Measurements from ENCODE around the gene NRGN.

The NRGN gene

DNA sequence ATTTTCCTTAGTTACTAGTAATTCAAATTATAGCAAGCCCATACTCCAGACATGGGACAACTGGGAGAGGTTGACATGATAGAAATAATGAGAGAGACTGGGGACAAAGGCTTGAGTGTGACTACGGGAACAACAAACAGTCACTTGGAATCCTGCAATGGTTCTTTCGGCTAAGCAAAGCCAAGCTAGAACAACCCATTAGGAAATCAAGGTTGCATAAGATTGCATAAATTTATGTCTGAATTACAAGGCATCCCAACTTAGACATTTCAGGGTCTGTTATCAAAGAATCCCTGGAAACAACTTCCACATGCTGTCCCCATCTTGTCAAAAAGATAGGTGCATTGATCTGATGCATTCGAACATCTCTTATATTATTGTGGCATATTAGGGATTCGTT lies 10.2 kb upstream of the NRGN start:
- no peak overlapping the region for H2BK5ac ChIP-seq (ENCODE audit: low read depth, low read length, poor library complexity, severe bottlenecking)
- H3K9ac ChIP-seq (ENCODE audit: low read length), result no peak overlapping the region

DNA sequence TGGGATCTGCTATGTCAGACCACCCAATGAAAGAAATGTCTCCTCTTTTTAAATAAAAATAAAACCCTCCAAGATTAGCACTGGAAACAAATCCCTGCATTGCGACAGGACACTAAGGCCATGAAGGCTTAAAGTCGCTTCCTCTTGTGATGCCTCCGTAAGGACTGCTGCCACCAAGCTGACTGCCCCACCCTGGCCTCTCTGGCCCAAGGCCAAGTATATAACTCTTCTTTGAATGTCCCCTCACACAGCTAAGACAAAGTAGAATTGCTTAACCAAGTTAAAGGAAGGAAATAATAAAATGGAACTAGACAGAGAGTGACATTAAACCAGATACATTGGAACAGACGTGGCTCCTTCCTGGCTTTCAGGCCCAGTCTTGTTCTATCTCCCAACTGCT lies 7.5 kb upstream of the NRGN start:
- H3K9me3 ChIP-seq (ENCODE audit: control insufficient read depth, low read length), result no peaks in the 10 kb centered on the region
- no peak overlapping the region for H2BK5ac ChIP-seq (ENCODE audit: low read depth, low read length, poor library complexity, severe bottlenecking)
- no peak overlapping the region for H3K27ac ChIP-seq (ENCODE audit: low read length, poor library complexity, severe bottlenecking)
- no peak overlapping the region for H3K4ac ChIP-seq (ENCODE audit: low read depth in 1 of 2, low read length in 2 of 2)
- H3K18ac ChIP-seq (ENCODE audit: low read depth in 1 of 2, low read length in 2 of 2), result no peak overlapping the region
- H3K14ac ChIP-seq (ENCODE audit: low read length in 2 of 2), result no peak overlapping the region
- WGBS, result 82% methylated on average over 4 of the region's 4 CpGs
- no peak overlapping the region for H3K23ac ChIP-seq (ENCODE audit: low read length in 2 of 2)
- H3K4me1 ChIP-seq (ENCODE audit: control insufficient read depth, insufficient read depth, low read depth, low read length), result no peaks in the 10 kb centered on the region
- no peak overlapping the region for H2AK5ac ChIP-seq (ENCODE audit: low read length, severe bottlenecking)
- no peak overlapping the region for H2BK15ac ChIP-seq (ENCODE audit: low read depth, poor library complexity, severe bottlenecking)
- H2AFZ ChIP-seq (ENCODE audit: low read depth, low read length), result no peak overlapping the region
- no peak overlapping the region for H4K8ac ChIP-seq (ENCODE audit: low read length)
- H4K91ac ChIP-seq (ENCODE audit: low read length), result no peak overlapping the region
- no peak overlapping the region for H3K4me2 ChIP-seq (ENCODE audit: low read length, poor library complexity, severe bottlenecking)
- H2BK12ac ChIP-seq (ENCODE audit: low read length in 2 of 2), result no peak overlapping the region
- H3K79me1 ChIP-seq (replicated peaks; ENCODE audit: low read length, poor library complexity, severe bottlenecking), result no peaks in the 10 kb centered on the region
- H3K9ac ChIP-seq (ENCODE audit: low read length), result no peak overlapping the region
- peaks cover 49 to 66% of the 10 kb centered on the region in 2 experiments for H3K27me3 ChIP-seq (ENCODE audit: control insufficient read depth in 1 of 2, insufficient read depth in 1 of 2, low read length in 2 of 2)
- H2BK120ac ChIP-seq (ENCODE audit: low read depth, low read length), result no peak overlapping the region
- no peak for DNase-seq
- H3K36me3 ChIP-seq (ENCODE audit: control insufficient read depth in 1 of 2, insufficient read depth in 2 of 2, low read depth in 1 of 2, low read length in 2 of 2), result no peaks in the 10 kb centered on the region
- H3K4me3 ChIP-seq (ENCODE audit: insufficient read depth in 1 of 2, low read depth in 1 of 2, low read length in 2 of 2), result no peak overlapping the region

More for the DNA sequence above, 10.2 kb upstream of the NRGN start:
- no peak overlapping the region for H3K14ac ChIP-seq (ENCODE audit: low read length in 2 of 2)
- H3K79me1 ChIP-seq (replicated peaks; ENCODE audit: low read length, poor library complexity, severe bottlenecking), result no peaks in the 10 kb centered on the region
- no peak overlapping the region for H3K4me3 ChIP-seq (ENCODE audit: insufficient read depth in 1 of 2, low read depth in 1 of 2, low read length in 2 of 2)
- H2AK5ac ChIP-seq (ENCODE audit: low read length, severe bottlenecking), result no peak overlapping the region
- H2BK12ac ChIP-seq (ENCODE audit: low read length in 2 of 2), result no peak overlapping the region
- no peak overlapping the region for H4K8ac ChIP-seq (ENCODE audit: low read length)
- no peak overlapping the region for H2BK120ac ChIP-seq (ENCODE audit: low read depth, low read length)
- peaks cover 35 to 59% of the 10 kb centered on the region in 2 experiments for H3K27me3 ChIP-seq (ENCODE audit: control insufficient read depth in 1 of 2, insufficient read depth in 1 of 2, low read length in 2 of 2)
- H3K27ac ChIP-seq (ENCODE audit: low read length, poor library complexity, severe bottlenecking), result no peak overlapping the region
- no peaks in the 10 kb centered on the region for H3K9me3 ChIP-seq (ENCODE audit: control insufficient read depth, low read length)
- H2BK15ac ChIP-seq (ENCODE audit: low read depth, poor library complexity, severe bottlenecking), result no peak overlapping the region
- H3K23ac ChIP-seq (ENCODE audit: low read length in 2 of 2), result no peak overlapping the region
- no peak for DNase-seq
- H3K4me2 ChIP-seq (ENCODE audit: low read length, poor library complexity, severe bottlenecking), result no peak overlapping the region
- no peak overlapping the region for H4K91ac ChIP-seq (ENCODE audit: low read length)
- H2AFZ ChIP-seq (ENCODE audit: low read depth, low read length), result no peak overlapping the region
- WGBS, result 90% methylated on average over 4 of the region's 4 CpGs
- no peak overlapping the region for H3K18ac ChIP-seq (ENCODE audit: low read depth in 1 of 2, low read length in 2 of 2)
- H3K36me3 ChIP-seq (ENCODE audit: control insufficient read depth in 1 of 2, insufficient read depth in 2 of 2, low read depth in 1 of 2, low read length in 2 of 2), result no peaks in the 10 kb centered on the region
- H3K4me1 ChIP-seq (ENCODE audit: control insufficient read depth, insufficient read depth, low read depth, low read length), result peaks cover 9% of the 10 kb centered on the region
- H3K4ac ChIP-seq (ENCODE audit: low read depth in 1 of 2, low read length in 2 of 2), result no peak overlapping the region

DNA sequence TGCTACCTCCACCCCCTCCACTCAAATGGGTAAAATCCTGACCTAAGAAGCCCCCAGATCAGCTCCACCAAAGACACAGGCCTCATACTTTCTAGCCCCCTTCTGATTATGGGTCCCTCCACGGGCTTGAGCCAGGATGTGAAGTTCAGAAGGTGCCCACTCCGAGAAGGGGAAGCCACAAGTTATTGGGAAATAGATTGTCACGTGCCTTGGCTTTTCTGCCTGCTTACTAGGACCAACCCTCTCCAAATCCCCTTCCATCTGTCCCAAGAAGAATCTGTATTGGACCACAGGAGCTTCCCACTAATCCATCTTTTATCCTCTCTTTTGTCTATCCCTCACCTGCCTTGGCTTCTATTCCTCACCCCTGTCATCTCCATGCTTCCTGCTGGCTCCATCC lies 3.0 kb upstream of the NRGN start:
- H2BK120ac ChIP-seq (ENCODE audit: low read depth, low read length), result no peak overlapping the region
- H2AFZ ChIP-seq (ENCODE audit: low read depth, low read length), result no peak overlapping the region
- no peak for DNase-seq
- no peak overlapping the region for H3K18ac ChIP-seq (ENCODE audit: low read depth in 1 of 2, low read length in 2 of 2)
- no peaks in the 10 kb centered on the region for H3K36me3 ChIP-seq (ENCODE audit: control insufficient read depth in 1 of 2, insufficient read depth in 2 of 2, low read depth in 1 of 2, low read length in 2 of 2)
- no peak overlapping the region for H3K9ac ChIP-seq (ENCODE audit: low read length)
- no peak overlapping the region for H2BK5ac ChIP-seq (ENCODE audit: low read depth, low read length, poor library complexity, severe bottlenecking)
- H3K27ac ChIP-seq (ENCODE audit: low read length, poor library complexity, severe bottlenecking), result no peak overlapping the region
- no peak overlapping the region for H3K4me3 ChIP-seq (ENCODE audit: insufficient read depth in 1 of 2, low read depth in 1 of 2, low read length in 2 of 2)
- H2BK15ac ChIP-seq (ENCODE audit: low read depth, poor library complexity, severe bottlenecking), result no peak overlapping the region
- H3K27me3 ChIP-seq (ENCODE audit: control insufficient read depth in 1 of 2, insufficient read depth in 1 of 2, low read length in 2 of 2), result peaks cover 77 to 83% of the 10 kb centered on the region in 2 experiments
- H2AK5ac ChIP-seq (ENCODE audit: low read length, severe bottlenecking), result no peak overlapping the region
- H4K91ac ChIP-seq (ENCODE audit: low read length), result no peak overlapping the region
- no peak overlapping the region for H3K14ac ChIP-seq (ENCODE audit: low read length in 2 of 2)
- no peak overlapping the region for H3K4me2 ChIP-seq (ENCODE audit: low read length, poor library complexity, severe bottlenecking)
- H3K4ac ChIP-seq (ENCODE audit: low read depth in 1 of 2, low read length in 2 of 2), result no peak overlapping the region
- H3K79me1 ChIP-seq (replicated peaks; ENCODE audit: low read length, poor library complexity, severe bottlenecking), result no peaks in the 10 kb centered on the region
- WGBS, result 61% methylated on average over 3 of the region's 3 CpGs
- H3K9me3 ChIP-seq (ENCODE audit: control insufficient read depth, low read length), result no peaks in the 10 kb centered on the region
- no peak overlapping the region for H2BK12ac ChIP-seq (ENCODE audit: low read length in 2 of 2)
- H3K4me1 ChIP-seq (ENCODE audit: control insufficient read depth, insufficient read depth, low read depth, low read length), result peaks cover 12% of the 10 kb centered on the region
- no peak overlapping the region for H3K23ac ChIP-seq (ENCODE audit: low read length in 2 of 2)
- no peak overlapping the region for H4K8ac ChIP-seq (ENCODE audit: low read length)

DNA sequence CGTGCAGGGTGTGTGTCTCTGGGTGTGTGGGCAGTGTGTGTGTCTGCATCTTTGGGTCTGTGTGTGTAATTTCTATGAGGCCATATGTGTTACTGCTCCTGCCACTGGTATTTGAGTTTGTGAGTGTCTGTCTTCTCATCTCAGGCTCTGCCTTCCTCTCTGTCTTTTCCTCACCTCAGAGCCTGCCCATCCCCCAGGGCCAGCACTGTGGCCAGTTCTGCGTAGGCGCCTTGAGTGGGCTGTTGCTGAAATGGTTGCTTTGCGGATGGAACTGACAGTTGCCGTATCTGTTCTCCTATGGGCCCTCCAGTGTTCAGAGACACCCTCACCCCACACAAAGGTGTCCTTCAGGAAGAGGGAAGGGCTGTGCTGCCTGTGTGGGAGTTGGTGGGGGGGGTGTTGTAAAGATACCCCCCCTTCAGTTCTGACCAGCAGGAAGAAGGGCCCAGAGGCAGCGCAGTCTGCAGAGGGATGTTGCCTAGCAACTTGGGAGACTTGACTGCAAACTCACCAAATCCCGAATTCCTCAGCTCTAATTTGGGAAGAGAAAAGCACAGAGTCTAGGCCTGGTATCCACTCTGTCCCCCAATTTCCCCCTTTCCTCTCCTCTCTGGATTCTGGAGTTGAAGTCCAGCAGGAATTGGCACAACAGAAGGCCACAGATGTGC lies 2.0 kb upstream of the NRGN start:
- Histone ChIP-seq H3K14ac (ENCODE audit: low read length in 2 of 2) (no peak overlapping the region), H3K4me2 (ENCODE audit: low read length, poor library complexity, severe bottlenecking) (no peak overlapping the region), H3K36me3 (ENCODE audit: control insufficient read depth in 1 of 2, insufficient read depth in 2 of 2, low read depth in 1 of 2, low read length in 2 of 2) (no peaks in the 10 kb centered on the region), H4K8ac (ENCODE audit: low read length) (no peak overlapping the region), H2AFZ (ENCODE audit: low read depth, low read length) (no peak overlapping the region), H2BK120ac (ENCODE audit: low read depth, low read length) (no peak overlapping the region), H3K23ac (ENCODE audit: low read length in 2 of 2) (no peak overlapping the region), H3K9ac (ENCODE audit: low read length) (no peak overlapping the region), H3K4me1 (ENCODE audit: control insufficient read depth, insufficient read depth, low read depth, low read length) (peaks cover 12% of the 10 kb centered on the region), H4K91ac (ENCODE audit: low read length) (no peak overlapping the region), H2BK15ac (ENCODE audit: low read depth, poor library complexity, severe bottlenecking) (no peak overlapping the region), H3K27ac (ENCODE audit: low read length, poor library complexity, severe bottlenecking) (no peak overlapping the region), H3K9me3 (ENCODE audit: control insufficient read depth, low read length) (no peaks in the 10 kb centered on the region), H2AK5ac (ENCODE audit: low read length, severe bottlenecking) (no peak overlapping the region), H3K79me1 (replicated peaks; ENCODE audit: low read length, poor library complexity, severe bottlenecking) (no peaks in the 10 kb centered on the region), H2BK12ac (ENCODE audit: low read length in 2 of 2) (no peak overlapping the region), H3K27me3 (ENCODE audit: control insufficient read depth in 1 of 2, insufficient read depth in 1 of 2, low read length in 2 of 2) (peaks cover 85 to 86% of the 10 kb centered on the region in 2 experiments), H3K18ac (ENCODE audit: low read depth in 1 of 2, low read length in 2 of 2) (no peak overlapping the region), H2BK5ac (ENCODE audit: low read depth, low read length, poor library complexity, severe bottlenecking) (no peak overlapping the region), H3K4me3 (ENCODE audit: insufficient read depth in 1 of 2, low read depth in 1 of 2, low read length in 2 of 2) (no peak overlapping the region), H3K4ac (ENCODE audit: low read depth in 1 of 2, low read length in 2 of 2) (no peak overlapping the region)
- DNase-seq, result no peak
- 46% methylated on average over 5 of the region's 7 CpGs for WGBS
